AG04449 (cell line): ENCODE results near the gene GPA33.

Experiments
- CTCF ChIA-PET: fragments of 350-600 bp; formaldehyde crosslinking; extraction: SDS; loops from one replicate; lab custom pipeline; 2021; ENCODE audit warnings: antibody characterized with exemption; lab: Yijun Ruan, JAX
- POLR2A ChIA-PET: fragments of 400-600, 350-600 bp; formaldehyde crosslinking; extraction: SDS; loops from one replicate; lab custom pipeline; 2020; ENCODE audit warnings: antibody characterized with exemption, inconsistent platforms; lab: Yijun Ruan, JAX
- DNase-seq: peaks from one replicate; pipeline ENCODE4 v3.0.0-alpha.2; 2010; ENCODE audit warnings: low read depth, low spot score
- H3K4me3 ChIP-seq: 2 replicates; pipeline ENCODE4 v1.5.1; 2011; ENCODE audit warnings: low read depth, mild to moderate bottlenecking, control low read depth, low read length
- TF ChIP-seq, protein P1 (sequence below): IDR thresholded peaks from one replicate; pipeline ENCODE4 v1.5.1; 2011; ENCODE audit warnings: mild to moderate bottlenecking, moderate library complexity, low read length, control low read depth, inconsistent platforms; ENCODE audit not compliant: insufficient read depth; ENCODE audit errors: missing control alignments

Gene GPA33

DNA sequence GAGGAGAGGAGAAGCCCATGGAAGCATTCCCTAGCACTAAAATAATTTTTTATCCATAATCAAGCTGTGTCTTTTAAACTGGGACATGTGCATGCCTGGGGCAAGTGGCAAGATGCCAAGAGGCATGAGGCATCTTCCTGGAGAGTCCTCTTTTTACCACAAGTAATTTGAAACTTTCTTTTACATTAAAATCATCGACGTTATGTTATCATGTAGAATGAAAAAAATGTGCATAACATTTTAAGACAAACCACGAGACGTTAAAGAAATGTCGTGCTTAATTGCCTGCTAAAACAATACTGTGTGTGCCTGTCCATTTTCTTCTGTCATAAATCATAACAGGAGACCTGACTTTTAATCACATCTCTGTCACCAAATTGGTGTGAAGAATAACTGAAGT is 5.2 kb upstream of the GPA33 start:
- POLR2A ChIA-PET, result no interaction called here
- H3K4me3 ChIP-seq, result no peak overlapping the region
- TF ChIP-seq, protein P1, sequence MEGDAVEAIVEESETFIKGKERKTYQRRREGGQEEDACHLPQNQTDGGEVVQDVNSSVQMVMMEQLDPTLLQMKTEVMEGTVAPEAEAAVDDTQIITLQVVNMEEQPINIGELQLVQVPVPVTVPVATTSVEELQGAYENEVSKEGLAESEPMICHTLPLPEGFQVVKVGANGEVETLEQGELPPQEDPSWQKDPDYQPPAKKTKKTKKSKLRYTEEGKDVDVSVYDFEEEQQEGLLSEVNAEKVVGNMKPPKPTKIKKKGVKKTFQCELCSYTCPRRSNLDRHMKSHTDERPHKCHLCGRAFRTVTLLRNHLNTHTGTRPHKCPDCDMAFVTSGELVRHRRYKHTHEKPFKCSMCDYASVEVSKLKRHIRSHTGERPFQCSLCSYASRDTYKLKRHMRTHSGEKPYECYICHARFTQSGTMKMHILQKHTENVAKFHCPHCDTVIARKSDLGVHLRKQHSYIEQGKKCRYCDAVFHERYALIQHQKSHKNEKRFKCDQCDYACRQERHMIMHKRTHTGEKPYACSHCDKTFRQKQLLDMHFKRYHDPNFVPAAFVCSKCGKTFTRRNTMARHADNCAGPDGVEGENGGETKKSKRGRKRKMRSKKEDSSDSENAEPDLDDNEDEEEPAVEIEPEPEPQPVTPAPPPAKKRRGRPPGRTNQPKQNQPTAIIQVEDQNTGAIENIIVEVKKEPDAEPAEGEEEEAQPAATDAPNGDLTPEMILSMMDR, result no peak
- DNase-seq, result peak; percentile 31
- CTCF ChIA-PET, result no interaction called here

DNA sequence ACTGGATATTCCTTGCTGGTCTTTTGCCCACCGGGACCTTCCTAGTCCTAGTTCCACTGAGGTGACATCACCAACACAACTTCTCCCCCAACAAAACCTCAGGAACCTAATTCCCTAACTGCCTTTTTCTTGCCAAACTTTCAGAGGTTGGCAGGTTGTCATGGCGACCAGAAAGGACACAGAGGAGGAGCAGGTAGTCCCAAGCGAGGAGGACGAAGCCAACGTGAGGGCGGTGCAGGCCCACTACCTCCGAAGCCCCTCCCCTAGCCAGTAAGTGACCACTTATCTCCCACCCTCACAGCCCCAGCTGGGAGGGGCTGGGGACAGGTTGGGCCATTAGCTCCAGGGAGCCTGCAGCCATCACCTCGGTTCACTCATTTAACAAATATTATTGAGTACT is 4.5 kb upstream of the GPA33 start:
- POLR2A ChIA-PET, result no interaction called here
- H3K4me3 ChIP-seq, result no peak overlapping the region
- CTCF ChIA-PET, result no interaction called here
- TF ChIP-seq, protein P1, result no peak
- DNase-seq, result no peak

GRCh38 chr1:167093846-167094516 is 3.8 kb upstream of the GPA33 start, which contains the start of gene STYXL2:
Gene STYXL2, plus strand, starts transcription at chr1:167094075. Its CDS starts 775 bp downstream, at chr1:167094850.
- no peak for DNase-seq
- POLR2A ChIA-PET, result no interaction called here
- TF ChIP-seq, protein P1, result no peak
- H3K4me3 ChIP-seq, result no peak within 1 kb of the TSS
- CTCF ChIA-PET, result interaction anchor here (2.0 kb wide), 1 partner anchor 35 kb away, joined by 10 read pairs; no protein-coding TSS in a partner anchor

- DNase-seq, result no peak
- TF ChIP-seq, protein P1, result no peak
- ChIA-PET CTCF (interaction anchor here (2.0 kb wide), 1 partner anchor 34 kb away, joined by 10 read pairs; no protein-coding TSS in a partner anchor), POLR2A (no interaction called here)
- H3K4me3 ChIP-seq, result no peak overlapping the region
These were observed 2.5 kb upstream of the GPA33 start for GRCh38 chr1:167092653-167093052.

DNA sequence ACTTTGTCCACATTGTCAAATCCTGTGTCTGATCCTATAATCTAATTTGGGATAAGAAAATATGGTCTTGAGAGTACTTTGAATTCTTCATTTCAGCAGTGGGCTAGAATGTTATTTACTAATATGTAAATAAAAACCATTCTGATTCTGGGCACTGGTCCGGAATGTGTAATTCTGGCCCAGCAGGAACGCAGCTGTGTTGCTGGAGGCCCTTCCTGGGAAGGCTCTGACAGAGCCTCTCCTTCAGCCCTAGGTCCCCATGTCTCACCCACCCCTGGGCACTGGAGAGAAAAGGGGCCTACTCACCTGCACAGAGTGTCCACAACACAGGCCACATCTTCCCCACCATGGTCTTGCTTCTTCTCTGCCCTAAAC is 251 bp downstream of the GPA33 start:
- no peak for DNase-seq
- TF ChIP-seq, protein P1, result no peak
- POLR2A ChIA-PET, result no interaction called here
- CTCF ChIA-PET, result no interaction called here
- no peak overlapping the region for H3K4me3 ChIP-seq

- no peak for DNase-seq
- ChIA-PET POLR2A (no interaction called here), CTCF (interaction anchor here (0.7 to 0.9 kb wide), 2 partner anchors 30 to 444 kb away, joined by 3 read pairs; no protein-coding TSS in a partner anchor)
- TF ChIP-seq, protein P1, result no peak
- H3K4me3 ChIP-seq, result no peak overlapping the region
These were observed 1.3 kb downstream of the GPA33 start for GRCh38 chr1:167088746-167089417.
